OCI-LY1 (cell line): ENCODE results near the gene FGGY.

Experiments used
- CTCF ChIP-seq: fragments of 200-600 bp; sonication (generic), shearing (Covaris generic); IDR thresholded peaks from 2 replicates; pipeline ENCODE4 v1.5.1; 2017; ENCODE audit warnings: mild to moderate bottlenecking, antibody characterized with exemption, low read length, moderate library complexity, mixed read lengths
- EZH2 ChIP-seq: fragments of 200-600 bp; sonication (generic), shearing (Covaris generic); IDR thresholded peaks from 2 replicates; pipeline ENCODE4 v1.8.0; 2017; ENCODE audit warnings: borderline replicate concordance, mixed run types, mild to moderate bottlenecking, antibody characterized with exemption, low read length, moderate library complexity, mixed read lengths

- TF ChIP-seq EZH2 (no peak), CTCF (no peak)
These were observed 122.7 kb downstream of the FGGY start for GRCh38 chr1:59419361-59420140.
